Measurements from ENCODE around the gene PABPN1L.

DNA sequence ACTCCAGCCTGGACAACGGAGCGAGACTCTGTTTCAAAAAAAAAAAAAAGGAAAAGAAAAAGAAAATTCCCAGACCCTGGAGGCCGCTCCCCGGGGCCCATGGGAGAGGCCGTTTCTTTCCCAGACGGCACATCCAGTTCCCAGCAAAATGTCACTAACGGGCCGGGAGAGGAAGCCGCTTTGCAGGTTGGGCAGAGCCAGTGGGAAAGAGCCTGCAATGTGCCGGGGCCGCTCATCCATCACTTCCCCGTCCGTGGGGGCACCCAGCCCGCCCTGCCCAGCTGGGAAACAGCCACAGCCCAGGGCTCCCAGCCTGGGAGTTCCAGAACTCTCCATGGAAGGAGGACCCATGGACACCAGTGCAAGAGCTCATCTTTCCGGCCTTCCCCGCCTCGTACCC, 41.8 kb upstream of the PABPN1L start:
- TF ChIP-seq POLR2A (IDR thresholded peaks at IDR 0.05; ENCODE audit: low read length) = no peak
- no peak for TF ChIP-seq GATA1 (IDR thresholded peaks at IDR 0.05; ENCODE audit: low read depth, low read length)
